ENCODE results near the gene SMC1B. TPM values are rescaled to one million over a fixed set of nuclear protein-coding genes. Genes with fewer than 3 reads are reported as not detected.

SMC1B gene
- polyA plus RNA-seq, 1 donor from 2014 or later, result not detected

GRCh38 chr22:45420011-45420410 is 6.6 kb upstream of the SMC1B start:
- Histone ChIP-seq H3K9me3 (ENCODE audit: low read length) (no peaks in the 10 kb centered on the region), H3K79me2 (replicated peaks; ENCODE audit: insufficient read depth, low read length) (no peaks in the 10 kb centered on the region), H3K9me2 (ENCODE audit: insufficient read depth, low read length) (no peaks in the 10 kb centered on the region), H2AFZ (ENCODE audit: low read depth, low read length) (no peak overlapping the region), H3K9ac (ENCODE audit: low read length) (no peak overlapping the region), H3F3A (ENCODE audit: insufficient read depth, low read length, poor library complexity, severe bottlenecking) (no peaks in the 10 kb centered on the region), H3K4me2 (ENCODE audit: low read length) (no peak overlapping the region), H3K27me3 (ENCODE audit: insufficient read depth, low read depth, low read length) (no peaks in the 10 kb centered on the region), H3K4me3 (ENCODE audit: low read length) (no peak overlapping the region), H3K27ac (ENCODE audit: low read length) (no peak overlapping the region), H4K20me1 (ENCODE audit: insufficient read depth) (no peaks in the 10 kb centered on the region), H3K36me3 (ENCODE audit: insufficient read depth, low read length) (no peaks in the 10 kb centered on the region)
- TF ChIP-seq TAF1 (IDR thresholded peaks at IDR 0.05; ENCODE audit: low read depth) (no peak), RAD21 (conservative IDR thresholded peaks at IDR 0.05) (no peak), CTCF (IDR thresholded peaks at IDR 0.05; ENCODE audit: poor library complexity, severe bottlenecking) (no peak), MXI1 (conservative IDR thresholded peaks at IDR 0.05; ENCODE audit: poor library complexity, severe bottlenecking) (no peak), EP300 (conservative IDR thresholded peaks at IDR 0.05; ENCODE audit: poor library complexity, severe bottlenecking) (no peak), EZH2 (IDR thresholded peaks at IDR 0.05; ENCODE audit: borderline replicate concordance, insufficient read depth, low read length, poor library complexity, severe bottlenecking) (no peak), SMC3 (conservative IDR thresholded peaks at IDR 0.05; ENCODE audit: poor library complexity) (no peak), POLR2AphosphoS5 (IDR thresholded peaks at IDR 0.05) (no peak)
- TF ChIP-seq, protein P1, sequence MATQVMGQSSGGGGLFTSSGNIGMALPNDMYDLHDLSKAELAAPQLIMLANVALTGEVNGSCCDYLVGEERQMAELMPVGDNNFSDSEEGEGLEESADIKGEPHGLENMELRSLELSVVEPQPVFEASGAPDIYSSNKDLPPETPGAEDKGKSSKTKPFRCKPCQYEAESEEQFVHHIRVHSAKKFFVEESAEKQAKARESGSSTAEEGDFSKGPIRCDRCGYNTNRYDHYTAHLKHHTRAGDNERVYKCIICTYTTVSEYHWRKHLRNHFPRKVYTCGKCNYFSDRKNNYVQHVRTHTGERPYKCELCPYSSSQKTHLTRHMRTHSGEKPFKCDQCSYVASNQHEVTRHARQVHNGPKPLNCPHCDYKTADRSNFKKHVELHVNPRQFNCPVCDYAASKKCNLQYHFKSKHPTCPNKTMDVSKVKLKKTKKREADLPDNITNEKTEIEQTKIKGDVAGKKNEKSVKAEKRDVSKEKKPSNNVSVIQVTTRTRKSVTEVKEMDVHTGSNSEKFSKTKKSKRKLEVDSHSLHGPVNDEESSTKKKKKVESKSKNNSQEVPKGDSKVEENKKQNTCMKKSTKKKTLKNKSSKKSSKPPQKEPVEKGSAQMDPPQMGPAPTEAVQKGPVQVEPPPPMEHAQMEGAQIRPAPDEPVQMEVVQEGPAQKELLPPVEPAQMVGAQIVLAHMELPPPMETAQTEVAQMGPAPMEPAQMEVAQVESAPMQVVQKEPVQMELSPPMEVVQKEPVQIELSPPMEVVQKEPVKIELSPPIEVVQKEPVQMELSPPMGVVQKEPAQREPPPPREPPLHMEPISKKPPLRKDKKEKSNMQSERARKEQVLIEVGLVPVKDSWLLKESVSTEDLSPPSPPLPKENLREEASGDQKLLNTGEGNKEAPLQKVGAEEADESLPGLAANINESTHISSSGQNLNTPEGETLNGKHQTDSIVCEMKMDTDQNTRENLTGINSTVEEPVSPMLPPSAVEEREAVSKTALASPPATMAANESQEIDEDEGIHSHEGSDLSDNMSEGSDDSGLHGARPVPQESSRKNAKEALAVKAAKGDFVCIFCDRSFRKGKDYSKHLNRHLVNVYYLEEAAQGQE (IDR thresholded peaks at IDR 0.05; ENCODE audit: borderline replicate concordance), result no peak

DNA sequence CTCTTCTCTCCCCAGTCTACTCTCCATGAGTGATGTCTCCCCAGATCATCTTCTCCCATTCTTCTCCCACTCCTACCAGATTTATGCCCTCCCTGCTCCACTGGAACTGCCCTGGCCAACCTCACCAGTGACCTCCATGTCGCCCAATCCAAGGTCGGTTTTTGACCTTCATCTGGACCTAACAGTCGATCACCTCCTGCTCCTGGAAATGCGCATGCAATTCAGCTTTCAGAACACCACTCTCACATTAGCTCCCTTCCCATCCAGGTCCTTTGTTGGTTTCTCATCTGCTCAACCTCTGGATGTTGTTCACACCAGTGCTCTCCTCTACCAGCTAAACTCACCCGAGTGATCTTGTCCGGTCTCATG is 5.4 kb upstream of the SMC1B start:
- Histone ChIP-seq H3K9me2 (ENCODE audit: insufficient read depth, low read length) (no peaks in the 10 kb centered on the region), H3K79me2 (replicated peaks; ENCODE audit: insufficient read depth, low read length) (no peaks in the 10 kb centered on the region), H4K20me1 (ENCODE audit: insufficient read depth) (no peaks in the 10 kb centered on the region), H3K9ac (ENCODE audit: low read length) (no peak overlapping the region), H3K27ac (ENCODE audit: low read length) (no peak overlapping the region), H3K36me3 (ENCODE audit: insufficient read depth, low read length) (no peaks in the 10 kb centered on the region), H3K27me3 (ENCODE audit: insufficient read depth, low read depth, low read length) (peaks cover 6% of the 10 kb centered on the region), H3F3A (ENCODE audit: insufficient read depth, low read length, poor library complexity, severe bottlenecking) (no peaks in the 10 kb centered on the region), H2AFZ (ENCODE audit: low read depth, low read length) (no peak overlapping the region), H3K9me3 (ENCODE audit: low read length) (no peaks in the 10 kb centered on the region), H3K4me3 (ENCODE audit: low read length) (no peak overlapping the region), H3K4me2 (ENCODE audit: low read length) (no peak overlapping the region)
- TF ChIP-seq EZH2 (IDR thresholded peaks at IDR 0.05; ENCODE audit: borderline replicate concordance, insufficient read depth, low read length, poor library complexity, severe bottlenecking) (no peak), POLR2AphosphoS5 (IDR thresholded peaks at IDR 0.05) (no peak), EP300 (conservative IDR thresholded peaks at IDR 0.05; ENCODE audit: poor library complexity, severe bottlenecking) (no peak)
